HG02840 (cell line): ENCODE results near the gene MYO7A.

ENCODE experiments used
- ATAC-seq: cut with Tn5 transposase; IDR thresholded peaks from one replicate; pipeline ENCODE4 v1.9.1; 2021; ENCODE audit warnings: mild to moderate bottlenecking, moderate library complexity, moderate number of reproducible peaks; ENCODE audit not compliant: unreplicated experiment, low FRiP score

The MYO7A gene

GRCh38 chr11:77127920-77128691, at the start of gene MYO7A:
MYO7A (plus strand) TSS chr11:77128246; CDS start chr11:77130635, 2,389 bp downstream.
- ATAC-seq: no peak

DNA sequence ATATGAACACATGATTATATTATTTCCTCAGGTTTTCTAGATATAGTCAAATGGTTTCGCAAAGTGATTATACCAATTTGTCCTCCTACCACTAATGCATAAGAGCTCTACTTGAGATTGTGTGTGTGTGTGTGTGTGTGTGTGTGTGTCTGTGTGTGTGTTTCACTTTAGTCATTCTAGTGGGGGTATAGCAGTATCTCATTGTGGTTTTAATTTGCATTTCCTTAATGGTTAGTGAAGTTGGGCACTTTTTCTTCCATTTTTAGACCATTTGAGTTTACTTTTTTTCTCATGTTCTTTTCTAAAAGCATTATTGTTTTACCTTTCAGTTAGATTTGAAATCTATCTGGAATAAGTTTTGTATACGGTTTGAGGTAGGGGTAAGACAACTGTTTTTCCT, 48.4 kb upstream of the MYO7A start:
- no peak for ATAC-seq

DNA sequence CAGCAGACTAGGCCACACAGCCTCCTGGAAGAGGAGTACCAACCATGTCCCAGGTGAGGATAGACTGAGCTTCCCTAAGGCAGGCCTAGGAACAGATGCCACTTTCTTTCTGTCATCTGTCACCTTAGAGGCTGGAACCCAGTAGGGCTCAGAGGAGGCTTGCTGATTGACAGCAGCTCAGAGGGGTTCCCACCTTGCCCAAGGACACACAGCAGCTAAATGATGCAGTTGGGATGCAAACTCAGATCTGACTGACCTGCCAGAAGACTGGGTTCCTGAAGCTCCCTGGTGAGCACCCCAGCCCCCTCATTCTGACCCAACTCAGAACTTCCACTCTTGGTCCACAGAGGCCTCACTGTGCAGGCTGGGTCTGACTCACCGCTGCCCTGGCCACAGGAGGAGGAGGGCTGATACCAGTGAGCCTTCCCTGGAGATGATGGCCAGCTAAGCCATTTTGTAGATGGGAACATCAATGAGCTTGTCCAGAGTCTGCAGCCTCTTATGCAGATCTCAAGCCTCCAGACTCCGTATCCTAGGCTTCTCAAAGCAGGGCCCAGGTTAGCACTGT, 47.3 kb upstream of the MYO7A start:
- no peak for ATAC-seq

DNA sequence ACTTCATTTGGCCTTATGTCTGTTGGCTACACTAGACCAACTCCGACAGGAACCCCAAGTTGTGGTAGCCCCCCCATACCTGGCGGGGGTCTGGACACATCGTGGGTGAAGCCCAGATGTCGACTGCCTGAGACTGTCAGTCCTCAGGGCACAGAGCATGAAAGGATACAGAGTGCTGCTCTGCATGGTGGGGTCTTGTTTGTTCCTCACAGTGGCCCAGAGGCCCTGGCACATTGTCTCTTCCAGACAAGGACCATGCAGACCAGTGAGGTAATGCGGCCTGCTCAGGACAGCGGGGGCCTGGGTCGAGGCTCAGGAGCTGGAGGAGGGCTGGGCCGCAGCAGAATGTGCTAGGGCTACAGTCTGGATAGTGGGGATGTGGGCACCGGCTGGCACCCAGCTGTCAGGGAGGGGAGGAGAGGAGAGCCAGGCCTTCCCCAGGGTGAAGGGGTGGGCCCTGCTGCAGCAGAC, 46.6 kb upstream of the MYO7A start:
- no peak for ATAC-seq

DNA sequence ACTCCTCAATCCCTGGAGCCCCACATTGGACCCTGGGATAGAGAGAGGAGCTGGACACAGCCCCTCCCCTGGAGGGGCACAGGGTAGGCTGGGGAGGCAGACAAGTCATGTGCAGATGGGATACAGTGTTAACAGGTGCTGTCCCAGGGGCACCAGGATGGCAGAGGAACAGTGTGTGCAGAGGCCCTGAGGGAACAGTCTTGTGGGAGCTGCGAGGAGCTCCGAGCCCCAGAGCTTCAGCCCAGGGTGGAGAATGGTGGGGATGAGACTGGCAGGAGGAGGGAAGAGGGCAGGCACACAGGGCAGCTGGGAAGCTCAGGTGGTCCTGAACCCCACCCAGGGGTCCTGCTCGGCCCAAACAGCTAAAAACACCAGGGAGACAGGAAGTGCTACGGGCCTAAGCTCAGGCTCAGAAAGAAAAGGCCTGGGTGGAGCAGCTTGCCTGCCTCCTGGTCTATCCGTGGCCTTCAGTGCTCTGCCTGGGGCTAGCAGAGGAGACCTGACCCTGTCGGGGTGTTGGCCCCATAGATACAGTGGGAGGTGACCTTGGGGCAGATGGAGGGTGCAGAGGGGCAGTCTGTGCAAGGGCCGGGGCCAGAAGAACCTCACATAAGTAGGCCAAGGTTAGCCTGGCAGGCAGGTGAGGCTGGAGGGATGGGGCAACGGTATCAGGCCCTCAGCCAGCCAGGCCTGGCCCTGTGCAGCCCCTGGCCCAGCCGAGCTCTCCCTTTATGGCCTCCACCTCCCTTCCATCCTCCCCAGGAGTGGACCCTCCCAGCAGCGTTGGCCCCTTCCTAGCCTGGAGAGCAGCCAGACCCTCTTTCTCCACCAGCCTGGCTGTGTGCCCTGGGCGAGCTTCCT, 45.8 kb upstream of the MYO7A start:
- no peak for ATAC-seq

- no peak for ATAC-seq
Observed at GRCh38 chr11:77082838-77083565, 45.0 kb upstream of the MYO7A start.

GRCh38 chr11:77083566-77084245, 44.3 kb upstream of the MYO7A start:
- ATAC-seq: no peak

- no peak for ATAC-seq
Observed at GRCh38 chr11:77084581-77085191, 43.4 kb upstream of the MYO7A start.

DNA sequence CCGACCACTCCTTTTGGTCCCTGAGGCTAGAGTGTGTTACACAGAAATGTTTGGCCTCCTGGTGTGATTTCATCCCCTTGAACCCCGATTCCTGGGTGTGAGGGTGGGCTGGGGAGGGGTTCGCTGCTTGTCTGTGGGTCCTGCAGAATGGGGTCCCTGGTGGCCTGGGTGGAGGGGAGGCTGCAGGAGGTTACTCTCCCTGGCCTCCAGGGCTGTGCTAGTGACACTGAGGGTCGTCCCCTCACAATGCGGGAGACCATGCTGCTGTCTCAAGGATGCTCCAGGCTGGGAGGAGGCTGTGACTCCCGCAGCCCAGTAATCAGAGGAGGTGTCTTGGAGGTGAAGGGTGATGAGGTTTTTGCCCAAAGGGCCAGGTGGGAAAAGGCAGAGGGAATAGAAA, 42.4 kb upstream of the MYO7A start:
- no peak for ATAC-seq

- no peak for ATAC-seq
Observed at GRCh38 chr11:77086521-77087472, 41.2 kb upstream of the MYO7A start.

GRCh38 chr11:77087723-77088225, 40.3 kb upstream of the MYO7A start:
- no peak for ATAC-seq

DNA sequence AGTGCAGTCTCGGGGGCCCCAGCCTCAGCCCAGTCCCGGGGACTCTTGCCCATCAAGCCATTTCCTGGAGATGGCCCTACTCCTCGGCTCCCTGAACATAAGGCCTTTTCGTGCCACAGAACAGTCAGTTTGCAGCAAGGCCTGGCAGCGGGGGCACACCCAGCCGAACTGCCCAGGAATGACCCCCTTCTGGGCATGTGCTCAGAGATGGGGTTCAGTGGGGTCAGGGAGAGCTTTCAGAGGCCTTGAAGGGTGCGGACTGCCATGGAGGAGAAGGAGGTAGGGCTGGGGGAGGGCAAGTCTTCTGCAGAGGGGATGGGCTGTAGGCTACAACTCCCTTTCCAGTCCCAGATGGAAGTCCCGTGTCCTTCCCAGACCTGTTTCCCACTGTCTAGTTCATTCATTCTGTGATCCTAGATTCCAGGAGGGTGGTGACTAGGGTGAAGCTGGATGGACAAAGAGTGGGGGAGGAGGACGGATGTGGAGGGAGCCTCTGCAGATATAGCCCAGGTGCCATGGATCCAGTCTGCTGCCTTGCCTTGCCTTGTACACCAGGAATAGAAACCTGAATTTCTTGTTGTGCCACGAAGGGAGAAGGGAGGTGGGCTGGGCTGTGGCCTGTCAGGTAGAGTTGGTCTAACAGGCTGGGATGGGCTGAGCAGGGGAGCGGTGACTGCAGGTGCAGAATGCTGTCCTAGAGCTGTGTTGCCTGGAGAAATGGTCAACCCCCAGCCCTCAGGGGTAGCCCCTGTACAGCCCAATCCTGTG, 39.6 kb upstream of the MYO7A start:
- no peak for ATAC-seq

GRCh38 chr11:77089004-77089545, 39.0 kb upstream of the MYO7A start:
- ATAC-seq: no peak

- ATAC-seq: no peak
Observed at GRCh38 chr11:77090046-77090372, 38.0 kb upstream of the MYO7A start.

DNA sequence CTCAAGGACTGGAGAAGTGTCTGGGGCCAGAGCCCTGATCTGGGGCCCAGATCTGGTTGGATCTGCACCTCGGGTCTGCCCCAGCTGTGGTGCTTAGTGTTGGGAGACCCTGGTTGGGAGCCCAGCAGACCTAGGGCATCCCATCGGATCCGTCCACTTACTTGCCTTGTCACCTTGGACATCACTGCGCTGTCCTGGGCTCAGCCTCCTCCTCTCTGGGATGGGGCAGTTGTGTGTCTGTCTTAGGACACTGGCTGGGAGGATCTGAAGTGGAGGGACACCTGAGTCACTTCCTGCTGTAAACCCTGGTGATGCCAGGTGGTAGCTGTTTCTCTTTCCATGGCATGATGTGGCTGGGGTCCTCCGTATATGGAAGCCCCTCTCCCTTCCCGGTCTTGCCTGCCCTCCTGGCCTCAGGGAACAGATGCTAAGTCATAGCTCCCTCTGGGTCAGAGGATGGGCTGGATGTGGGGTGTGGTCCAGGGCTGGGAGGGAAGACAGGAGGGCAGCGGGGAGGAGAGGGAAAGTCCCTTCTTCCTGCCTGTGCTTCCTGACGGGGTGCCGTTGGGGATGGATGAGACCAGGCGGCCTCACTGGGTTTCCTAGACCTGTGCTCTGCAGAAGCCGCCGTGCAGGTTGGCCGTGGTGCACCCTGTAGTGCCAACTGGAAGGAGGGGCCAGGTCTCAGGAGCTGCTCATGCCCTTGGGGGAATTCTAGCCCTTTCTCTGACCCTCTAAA, 37.5 kb upstream of the MYO7A start:
- ATAC-seq: no peak

DNA sequence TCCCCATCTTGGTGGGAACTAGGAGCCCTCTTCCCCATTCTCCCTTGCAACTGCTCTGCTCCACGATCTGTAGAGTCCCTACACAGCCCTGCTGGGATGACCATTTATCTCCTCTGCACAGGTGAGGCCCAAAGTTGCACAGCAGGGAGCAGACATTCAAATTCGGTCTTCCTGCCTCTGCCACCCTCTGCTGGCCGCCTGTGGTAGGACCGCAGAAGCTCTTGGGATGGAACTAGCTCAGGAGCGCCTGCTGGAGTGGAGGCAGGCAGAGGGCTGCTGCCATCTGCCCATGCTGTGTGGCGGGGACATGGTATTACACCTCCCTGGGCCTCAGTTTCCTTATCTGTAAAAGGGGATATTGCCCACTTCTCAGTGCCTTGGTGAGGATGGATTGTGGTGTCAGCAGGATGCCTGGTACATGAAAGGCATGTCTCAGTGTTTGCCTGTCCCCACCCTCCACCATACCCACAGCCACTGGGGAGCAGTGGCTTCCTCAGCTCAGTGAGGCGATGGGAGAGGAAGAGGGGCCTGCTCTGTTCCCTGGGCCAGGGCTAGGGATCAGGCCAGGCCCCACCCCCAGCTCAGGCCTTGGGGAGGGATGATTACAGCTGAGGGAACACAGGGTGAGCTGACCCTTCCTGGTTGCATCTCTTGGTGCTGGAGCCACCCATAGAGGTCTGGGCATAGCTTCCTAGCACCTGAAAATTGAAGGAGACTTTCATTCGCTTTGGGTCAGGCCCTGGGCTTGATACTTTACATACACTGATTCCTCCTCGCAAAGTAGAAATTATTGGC, 36.7 kb upstream of the MYO7A start:
- ATAC-seq: peak; percentile 81
